Progenitor cell of endocrine pancreas (in vitro differentiated cells): ENCODE data around the gene SRGAP1. TPM values are rescaled to one million over a fixed set of nuclear protein-coding genes. Genes with fewer than 3 reads are reported as not detected.

Experiments used
- DNase-seq: peaks from one replicate; pipeline ENCODE4 v3.0.0; 2021; ENCODE audit warnings: low spot score; ENCODE audit not compliant: unreplicated experiment
- H3K27ac Mint-ChIP-seq: 2 replicates; pipeline ENCODE4 v1.8.0; 2021; ENCODE audit warnings: mild to moderate bottlenecking, moderate library complexity, mixed read lengths
- H3K27me3 Mint-ChIP-seq: 2 replicates; pipeline ENCODE4 v1.8.0; 2021; ENCODE audit warnings: mixed read lengths
- H3K36me3 Mint-ChIP-seq: 2 replicates; pipeline ENCODE4 v1.8.0; 2022; ENCODE audit warnings: mixed read lengths; ENCODE audit not compliant: insufficient read depth
- H3K4me1 Mint-ChIP-seq: 2 replicates; pipeline ENCODE4 v1.8.0; 2021; ENCODE audit warnings: low read depth, mixed read lengths
- H3K4me3 Mint-ChIP-seq: 2 replicates; pipeline ENCODE4 v1.8.0; 2021; ENCODE audit warnings: low read depth, mild to moderate bottlenecking, moderate library complexity, mixed read lengths
- H3K9me3 Mint-ChIP-seq: 2 replicates; pipeline ENCODE4 v1.8.0; 2021; ENCODE audit warnings: low read depth, mixed read lengths
- total RNA-seq: library from RNA; stranded (reverse); gene quantifications from 2 replicates; pipeline ENCODE4 v1.2.1, GENCODE V29; 2021
- TF ChIP-seq, protein P1 (sequence below): fragments of 200-600 bp; sonication (generic); IDR thresholded peaks from one replicate; pipeline ENCODE4 v1.5.0; 2021; ENCODE audit warnings: antibody characterized with exemption, mild to moderate bottlenecking; ENCODE audit not compliant: unreplicated experiment

Gene SRGAP1
- total RNA-seq, 1 donor from 2014 or later, result 23.1 TPM

GRCh38 chr12:63958876-63959580, 114.5 kb downstream of the SRGAP1 start:
- TF ChIP-seq, protein P1, sequence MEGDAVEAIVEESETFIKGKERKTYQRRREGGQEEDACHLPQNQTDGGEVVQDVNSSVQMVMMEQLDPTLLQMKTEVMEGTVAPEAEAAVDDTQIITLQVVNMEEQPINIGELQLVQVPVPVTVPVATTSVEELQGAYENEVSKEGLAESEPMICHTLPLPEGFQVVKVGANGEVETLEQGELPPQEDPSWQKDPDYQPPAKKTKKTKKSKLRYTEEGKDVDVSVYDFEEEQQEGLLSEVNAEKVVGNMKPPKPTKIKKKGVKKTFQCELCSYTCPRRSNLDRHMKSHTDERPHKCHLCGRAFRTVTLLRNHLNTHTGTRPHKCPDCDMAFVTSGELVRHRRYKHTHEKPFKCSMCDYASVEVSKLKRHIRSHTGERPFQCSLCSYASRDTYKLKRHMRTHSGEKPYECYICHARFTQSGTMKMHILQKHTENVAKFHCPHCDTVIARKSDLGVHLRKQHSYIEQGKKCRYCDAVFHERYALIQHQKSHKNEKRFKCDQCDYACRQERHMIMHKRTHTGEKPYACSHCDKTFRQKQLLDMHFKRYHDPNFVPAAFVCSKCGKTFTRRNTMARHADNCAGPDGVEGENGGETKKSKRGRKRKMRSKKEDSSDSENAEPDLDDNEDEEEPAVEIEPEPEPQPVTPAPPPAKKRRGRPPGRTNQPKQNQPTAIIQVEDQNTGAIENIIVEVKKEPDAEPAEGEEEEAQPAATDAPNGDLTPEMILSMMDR, result no peak
- no peak overlapping the region for H3K4me3 Mint-ChIP-seq
- no peaks in the 10 kb centered on the region for H3K27me3 Mint-ChIP-seq
- DNase-seq, result no peak
- peaks cover 6% of the 10 kb centered on the region for H3K4me1 Mint-ChIP-seq
- H3K36me3 Mint-ChIP-seq, result no peaks in the 10 kb centered on the region
- H3K9me3 Mint-ChIP-seq, result no peaks in the 10 kb centered on the region
- H3K27ac Mint-ChIP-seq, result no peak overlapping the region

DNA sequence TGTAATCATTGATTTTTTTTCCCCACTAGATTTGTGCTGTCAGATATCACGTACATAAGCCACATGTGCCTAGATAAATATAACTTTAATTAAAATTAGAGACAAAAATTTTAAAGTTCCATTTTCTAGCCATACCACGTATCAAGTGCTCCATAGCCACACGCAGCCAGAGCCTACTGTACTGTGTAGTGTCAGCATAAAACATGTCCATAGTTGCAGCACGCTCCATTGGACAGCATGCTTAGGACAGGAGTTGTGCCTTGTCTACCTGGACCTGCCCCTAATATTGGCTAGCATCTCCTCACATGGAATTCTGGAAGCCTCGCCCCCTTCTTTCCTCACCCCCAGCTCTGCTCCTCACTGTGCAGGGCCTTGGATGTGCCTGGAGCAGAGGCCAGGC, 116.5 kb downstream of the SRGAP1 start:
- DNase-seq, result no peak
- Mint-ChIP-seq H3K36me3 (no peaks in the 10 kb centered on the region), H3K4me3 (no peak overlapping the region), H3K4me1 (peaks cover 3% of the 10 kb centered on the region), H3K27me3 (no peaks in the 10 kb centered on the region), H3K9me3 (no peaks in the 10 kb centered on the region), H3K27ac (no peak overlapping the region)
- TF ChIP-seq, protein P1, result no peak

GRCh38 chr12:63961543-63961942, 117.0 kb downstream of the SRGAP1 start:
- no peaks in the 10 kb centered on the region for H3K36me3 Mint-ChIP-seq
- DNase-seq, result no peak
- TF ChIP-seq, protein P1, result no peak
- no peak overlapping the region for H3K4me3 Mint-ChIP-seq
- H3K27ac Mint-ChIP-seq, result no peak overlapping the region
- no peaks in the 10 kb centered on the region for H3K9me3 Mint-ChIP-seq
- H3K27me3 Mint-ChIP-seq, result no peaks in the 10 kb centered on the region
- peaks cover 3% of the 10 kb centered on the region for H3K4me1 Mint-ChIP-seq

GRCh38 chr12:63963868-63964267, 119.4 kb downstream of the SRGAP1 start:
- no peaks in the 10 kb centered on the region for H3K27me3 Mint-ChIP-seq
- no peak for DNase-seq
- TF ChIP-seq, protein P1, result no peak
- no peak overlapping the region for H3K27ac Mint-ChIP-seq
- no peaks in the 10 kb centered on the region for H3K9me3 Mint-ChIP-seq
- no peak overlapping the region for H3K4me3 Mint-ChIP-seq
- H3K4me1 Mint-ChIP-seq, result peaks cover 3% of the 10 kb centered on the region
- no peaks in the 10 kb centered on the region for H3K36me3 Mint-ChIP-seq

GRCh38 chr12:63964301-63964700, 119.8 kb downstream of the SRGAP1 start:
- Mint-ChIP-seq H3K36me3 (no peaks in the 10 kb centered on the region), H3K27ac (no peak overlapping the region)

More at GRCh38 chr12:63964301-63964700, 119.8 kb downstream of the SRGAP1 start:
- H3K4me1 Mint-ChIP-seq, result peaks cover 3% of the 10 kb centered on the region
- no peak overlapping the region for H3K4me3 Mint-ChIP-seq
- TF ChIP-seq, protein P1, result no peak
- no peak for DNase-seq
- H3K9me3 Mint-ChIP-seq, result no peaks in the 10 kb centered on the region
- no peaks in the 10 kb centered on the region for H3K27me3 Mint-ChIP-seq
